Stimulated activated CD4-positive, alpha-beta T cell treated with anti-CD3 and anti-CD28 coated beads, Interleukin-15, amount 100 ng/mL, for 1 hour (primary cell): ENCODE measurements around the gene FMO5.
A peak's percentile ranks its signal among the peaks of the same experiment; 100 is the strongest.

Source experiments
- DNase-seq, 2 donors: peaks; one replicate each; pipeline ENCODE4 v3.0.0-alpha.2; 2020; ENCODE audit warnings: low read depth in 1 of 2, low spot score in 1 of 2

The FMO5 gene, protein sequence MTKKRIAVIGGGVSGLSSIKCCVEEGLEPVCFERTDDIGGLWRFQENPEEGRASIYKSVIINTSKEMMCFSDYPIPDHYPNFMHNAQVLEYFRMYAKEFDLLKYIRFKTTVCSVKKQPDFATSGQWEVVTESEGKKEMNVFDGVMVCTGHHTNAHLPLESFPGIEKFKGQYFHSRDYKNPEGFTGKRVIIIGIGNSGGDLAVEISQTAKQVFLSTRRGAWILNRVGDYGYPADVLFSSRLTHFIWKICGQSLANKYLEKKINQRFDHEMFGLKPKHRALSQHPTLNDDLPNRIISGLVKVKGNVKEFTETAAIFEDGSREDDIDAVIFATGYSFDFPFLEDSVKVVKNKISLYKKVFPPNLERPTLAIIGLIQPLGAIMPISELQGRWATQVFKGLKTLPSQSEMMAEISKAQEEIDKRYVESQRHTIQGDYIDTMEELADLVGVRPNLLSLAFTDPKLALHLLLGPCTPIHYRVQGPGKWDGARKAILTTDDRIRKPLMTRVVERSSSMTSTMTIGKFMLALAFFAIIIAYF

GRCh38 chr1:147225193-147225730 is at the start of gene FMO5:
Gene FMO5 (minus strand): TSS chr1:147225339. CDS start chr1:147225029, 310 bp downstream.
- peak; percentile 6 to 15 for DNase-seq

DNA sequence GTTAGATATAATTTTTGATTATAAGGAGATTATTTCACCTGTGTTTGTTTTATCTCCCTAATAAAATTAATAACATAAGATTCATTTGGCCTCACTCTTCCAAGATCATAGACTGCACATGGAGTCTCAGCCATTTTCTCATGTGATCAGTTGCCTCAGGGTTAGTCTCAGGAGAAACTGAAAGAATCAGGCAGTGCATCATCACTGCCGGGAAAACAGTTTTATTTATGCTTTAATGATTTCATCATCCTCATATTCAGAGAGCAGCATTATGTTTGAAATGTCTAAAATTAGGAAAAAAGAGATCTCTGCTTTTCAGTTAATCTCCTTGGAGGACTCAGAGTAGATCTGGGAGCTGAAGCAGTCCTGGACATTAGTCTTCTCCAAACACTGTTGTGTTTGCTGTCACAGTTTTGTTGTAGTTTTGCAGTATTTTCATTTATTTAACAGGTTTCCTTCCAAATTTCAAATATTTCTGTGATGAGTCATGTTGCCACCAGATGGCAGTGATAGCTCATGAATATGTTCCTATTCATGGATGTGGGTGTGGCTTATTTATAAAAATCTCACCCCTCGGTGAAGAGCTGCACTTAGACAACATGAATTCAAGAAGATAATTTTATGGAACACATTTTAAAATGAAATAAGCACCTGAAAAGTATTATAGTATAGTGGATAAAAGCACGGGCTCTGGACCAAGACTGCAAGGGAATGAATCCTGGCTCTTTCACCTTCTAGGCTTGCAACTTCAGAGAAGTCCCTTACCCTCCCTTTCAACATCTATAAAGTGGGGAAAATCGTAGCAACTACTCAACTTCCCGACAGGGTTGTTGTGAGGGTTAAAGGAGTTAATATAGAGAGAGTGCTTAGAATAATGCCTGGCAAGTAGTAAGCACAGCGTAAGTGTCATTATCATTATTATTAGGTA is 48.5 kb upstream of the FMO5 start:
- DNase-seq: no peak

DNA sequence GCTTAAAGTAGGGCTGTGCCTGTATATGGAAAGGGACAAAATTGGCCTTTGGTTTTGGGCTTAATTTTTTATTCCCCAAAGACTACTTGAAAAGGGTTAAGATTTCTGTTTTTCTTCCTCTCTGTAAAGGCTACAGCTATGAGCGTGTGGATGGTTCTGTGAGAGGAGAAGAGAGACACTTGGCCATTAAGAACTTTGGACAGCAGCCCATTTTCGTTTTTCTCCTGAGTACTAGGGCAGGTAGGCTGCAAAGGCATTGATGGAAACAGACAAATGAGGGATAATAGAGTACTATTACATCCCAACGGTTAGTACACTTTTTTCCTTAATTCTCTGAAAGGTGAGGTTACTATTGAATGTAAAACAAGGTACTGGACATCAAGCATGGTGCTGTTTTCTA is 46.9 kb upstream of the FMO5 start:
- DNase-seq: no peak

DNA sequence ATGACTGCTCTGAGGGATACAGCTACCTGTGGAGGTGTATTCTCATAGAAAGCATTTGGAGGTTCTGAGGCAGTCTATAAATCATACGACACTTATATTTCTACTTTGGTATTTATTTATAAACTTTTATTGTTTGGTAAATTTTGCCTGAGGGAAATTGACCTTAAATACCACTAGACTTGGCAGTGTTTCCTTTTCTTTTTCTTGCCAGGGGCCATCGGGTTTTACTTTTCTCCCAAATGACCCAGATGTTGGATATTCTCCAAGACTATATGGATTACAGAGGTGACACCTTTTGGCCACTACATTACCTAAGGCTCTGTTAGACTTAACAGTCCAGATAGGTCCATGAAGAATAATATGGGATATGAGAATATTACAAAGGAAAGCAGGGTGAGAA is 45.6 kb upstream of the FMO5 start:
- DNase-seq: no peak

DNA sequence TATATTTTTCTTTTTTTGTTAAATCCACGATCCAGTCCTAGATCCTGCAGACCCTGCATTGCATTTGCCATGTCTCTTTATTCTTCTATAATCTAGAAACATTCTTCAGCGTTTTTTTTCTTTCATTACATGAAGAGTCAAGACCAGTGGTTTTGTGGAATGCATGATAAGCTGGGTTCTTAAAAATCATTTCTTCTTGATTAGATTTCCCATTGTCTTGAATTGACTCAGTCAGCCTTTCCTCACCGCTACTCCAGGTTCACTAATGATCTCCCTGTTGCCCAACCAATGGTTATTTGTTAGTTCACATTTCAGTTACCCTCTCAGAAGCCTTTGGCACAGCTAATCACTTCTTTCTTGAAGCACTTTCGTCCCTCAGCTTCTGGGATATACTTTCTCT is 42.6 kb upstream of the FMO5 start:
- no peak for DNase-seq

DNA sequence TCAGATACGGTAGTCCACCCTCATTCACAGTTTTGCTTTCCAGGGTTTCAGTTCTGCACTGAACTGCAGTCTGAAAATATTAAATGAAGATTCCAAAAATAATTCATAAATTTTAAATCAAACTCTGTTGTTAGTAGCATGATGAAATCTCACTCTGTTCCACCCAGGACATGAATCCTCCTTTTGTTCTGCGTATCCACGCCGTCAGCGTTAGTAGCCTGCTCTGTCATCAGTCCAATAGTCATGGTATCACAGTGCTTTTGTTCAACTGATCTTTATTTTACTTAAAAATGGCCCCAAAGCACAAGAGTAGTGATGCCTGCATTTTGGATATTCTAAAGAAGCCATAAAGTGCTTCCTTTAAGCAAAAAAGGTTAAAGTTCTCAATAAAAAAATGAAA is 41.2 kb upstream of the FMO5 start:
- no peak for DNase-seq

GRCh38 chr1:147264158-147264768 is 39.1 kb upstream of the FMO5 start:
- DNase-seq: no peak

DNA sequence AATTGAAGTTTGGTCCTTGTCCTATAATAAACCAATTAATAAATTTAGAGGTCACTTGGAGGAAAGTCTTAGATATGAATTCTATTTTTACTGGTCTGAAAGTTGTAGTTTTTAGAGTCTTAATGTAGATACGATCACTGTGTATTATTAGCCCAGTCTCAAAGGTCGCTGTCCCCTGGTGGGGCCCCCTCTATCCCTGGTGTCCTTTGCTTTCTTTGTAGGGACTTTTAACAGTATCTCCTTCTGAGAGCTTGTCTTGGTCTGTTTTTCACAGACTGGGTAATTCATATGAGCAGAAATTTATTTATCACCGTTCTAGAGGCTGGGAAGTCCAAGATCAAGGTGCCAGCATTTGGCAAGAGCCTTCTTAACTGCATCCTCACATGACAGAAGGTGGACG is 35.8 kb upstream of the FMO5 start:
- no peak for DNase-seq

GRCh38 chr1:147252540-147252939 is 27.4 kb upstream of the FMO5 start:
- no peak for DNase-seq

GRCh38 chr1:147247656-147248238 is 22.6 kb upstream of the FMO5 start:
- no peak for DNase-seq

- no peak for DNase-seq
Observed at GRCh38 chr1:147246910-147247655, 21.9 kb upstream of the FMO5 start.

DNA sequence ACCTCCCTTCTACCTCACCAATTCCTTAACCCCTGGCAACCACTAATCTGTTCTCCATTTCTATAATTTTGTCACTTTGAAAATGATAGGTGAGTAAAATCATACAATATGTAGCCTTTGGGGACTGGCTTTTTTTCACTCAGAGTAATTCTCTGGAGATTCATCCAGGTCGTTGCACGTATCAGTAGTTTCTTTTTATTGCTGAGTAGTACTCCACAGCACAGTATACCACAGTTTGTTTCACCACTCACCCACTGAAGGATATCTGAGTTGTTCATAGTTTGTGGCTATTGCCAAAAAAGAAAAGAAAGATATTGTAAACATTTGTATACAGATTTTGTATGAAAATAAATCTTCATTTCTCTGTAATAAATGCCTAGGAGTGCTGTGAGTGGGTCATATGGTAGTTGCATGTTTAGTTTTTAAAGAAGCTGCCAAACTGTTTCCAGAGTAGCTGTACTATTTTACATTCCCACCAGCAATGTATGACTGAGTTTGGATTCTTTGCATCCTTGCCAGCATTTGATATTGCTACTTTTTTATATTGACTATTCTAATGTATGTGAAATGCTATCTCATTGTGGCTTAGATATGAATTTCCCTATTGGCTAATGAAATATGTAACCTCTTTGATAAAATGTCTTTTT is 21.0 kb upstream of the FMO5 start:
- no peak for DNase-seq

GRCh38 chr1:147245586-147246021 is 20.5 kb upstream of the FMO5 start:
- DNase-seq: no peak

GRCh38 chr1:147245129-147245528 is 20.0 kb upstream of the FMO5 start:
- no peak for DNase-seq

DNA sequence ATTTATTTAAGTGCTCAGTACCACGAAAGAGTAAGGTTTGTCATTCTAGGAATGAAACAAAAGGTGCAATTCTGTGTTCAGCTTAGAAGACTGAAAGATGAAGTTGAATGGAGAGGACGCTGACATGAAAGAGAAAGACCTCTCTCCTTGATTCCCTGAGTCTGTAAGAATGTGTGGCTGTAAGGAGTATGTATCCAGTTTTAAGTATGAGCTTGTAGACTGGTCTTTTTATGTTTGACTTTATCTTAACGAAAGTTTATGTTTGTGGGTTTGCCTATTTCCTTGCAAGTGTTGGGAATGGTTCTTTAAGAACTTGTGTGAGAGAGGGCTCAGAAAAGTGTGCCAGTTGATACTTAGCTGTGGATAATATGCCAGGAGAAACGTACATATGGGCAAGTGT is 18.7 kb upstream of the FMO5 start:
- DNase-seq: no peak

DNA sequence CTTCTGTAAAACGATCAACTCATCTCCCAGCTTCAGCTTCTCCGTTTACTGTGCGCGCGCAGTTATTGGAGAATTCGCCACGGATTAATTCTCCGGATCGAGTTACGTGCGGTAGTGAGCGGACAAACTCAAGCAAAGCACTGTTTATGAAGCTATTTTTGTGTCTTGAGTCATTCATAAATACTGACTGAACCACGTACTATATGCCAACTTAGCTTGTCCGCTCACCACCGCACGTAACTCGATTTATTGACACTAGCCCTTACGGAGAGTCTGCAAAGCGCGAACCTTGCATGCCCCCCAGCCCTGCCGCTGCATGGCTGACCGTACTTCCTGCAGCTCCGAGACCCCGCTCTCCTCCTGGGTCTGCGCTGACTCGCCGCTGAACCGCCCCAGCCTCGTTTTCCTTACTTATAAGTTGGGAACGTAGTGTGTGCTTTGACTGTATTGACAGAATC is 18.1 kb upstream of the FMO5 start:
- peak in 1 of 2 donors; percentile 2 for DNase-seq

- DNase-seq: peak; percentile 90 to 91
Observed at GRCh38 chr1:147242449-147243227, 17.5 kb upstream of the FMO5 start, which contains the start of gene CHD1L. Gene CHD1L (plus strand): TSS chr1:147242684. CDS start chr1:147242704, 20 bp downstream.

DNA sequence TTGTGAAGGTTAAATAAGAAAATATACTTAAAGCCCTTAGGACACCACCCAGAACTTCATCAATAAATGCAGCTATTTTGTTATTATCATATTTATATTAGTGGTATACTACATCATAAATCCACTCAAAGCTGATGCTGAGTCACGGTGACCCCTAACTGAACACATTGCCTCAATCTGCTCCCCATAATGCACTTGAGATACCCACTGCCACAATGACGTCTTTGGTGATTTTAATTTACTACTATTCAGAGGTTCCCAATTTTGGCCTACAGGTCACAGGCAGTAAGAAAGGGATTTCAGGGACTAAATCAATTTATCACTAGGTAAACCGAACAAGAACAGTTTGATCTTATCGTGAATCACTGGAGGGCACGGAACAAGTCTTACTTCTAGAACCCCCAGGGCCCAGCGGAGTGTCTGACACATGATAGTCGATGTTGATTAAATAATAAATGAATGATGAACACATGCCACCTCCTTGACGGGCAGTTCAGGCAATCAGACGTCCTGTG is 16.9 kb upstream of the FMO5 start:
- no peak for DNase-seq
